Mesenchymal stem cell (in vitro differentiated cells and primary cell): ENCODE data around the gene SEMA3D.

ENCODE experiments used
- DNase-seq: peaks from one replicate; pipeline ENCODE4 v3.0.0-alpha.2; 2013
- H2AFZ ChIP-seq: one replicate; pipeline ENCODE4 v1.6.1; 2013; ENCODE audit warnings: low read depth, mild to moderate bottlenecking, control low read depth, inconsistent platforms, low read length, moderate library complexity
- H2AK5ac ChIP-seq: 2 replicates; pipeline ENCODE4 v1.6.1; 2013; ENCODE audit warnings: low read length, moderate library complexity, mild to moderate bottlenecking, inconsistent platforms; ENCODE audit not compliant: severe bottlenecking
- H2BK120ac ChIP-seq: one replicate; pipeline ENCODE4 v1.6.1; 2013; ENCODE audit warnings: low read depth, mild to moderate bottlenecking, inconsistent platforms, low read length, moderate library complexity
- H2BK12ac ChIP-seq, 2 experiments: one replicate each; pipeline ENCODE4 v1.6.1; 2013; ENCODE audit warnings: inconsistent platforms in 2 of 2, low read length in 2 of 2, mild to moderate bottlenecking in 2 of 2, moderate library complexity in 2 of 2, control low read depth in 1 of 2
- H2BK15ac ChIP-seq: one replicate; pipeline ENCODE4 v1.6.1; 2013; ENCODE audit warnings: mild to moderate bottlenecking, low read depth, inconsistent platforms; ENCODE audit not compliant: poor library complexity, severe bottlenecking
- H2BK5ac ChIP-seq: 2 replicates; pipeline ENCODE4 v1.6.1; 2013; ENCODE audit warnings: low read depth, mild to moderate bottlenecking, low read length, control low read depth, inconsistent platforms; ENCODE audit not compliant: poor library complexity, severe bottlenecking
- H3K14ac ChIP-seq, 2 experiments: one replicate each; pipeline ENCODE4 v1.6.1; 2013; ENCODE audit warnings: inconsistent platforms in 2 of 2, low read length in 2 of 2, control low read depth in 1 of 2, mild to moderate bottlenecking in 1 of 2, moderate library complexity in 1 of 2
- H3K18ac ChIP-seq, 2 experiments: one replicate each; pipeline ENCODE4 v1.6.1; 2013; ENCODE audit warnings: inconsistent platforms in 2 of 2, low read length in 2 of 2, control low read depth in 1 of 2, low read depth in 1 of 2, mild to moderate bottlenecking in 1 of 2
- H3K23ac ChIP-seq, 2 experiments: one replicate each; pipeline ENCODE4 v1.6.1; 2013; ENCODE audit warnings: inconsistent platforms in 2 of 2, low read length in 2 of 2, mild to moderate bottlenecking in 2 of 2, moderate library complexity in 2 of 2, control low read depth in 1 of 2
- H3K27ac ChIP-seq: 2 replicates; pipeline ENCODE4 v1.5.1; 2013; ENCODE audit warnings: mild to moderate bottlenecking, moderate library complexity, low read length, control low read depth, inconsistent platforms; ENCODE audit not compliant: poor library complexity, severe bottlenecking
- H3K27me3 ChIP-seq, 2 experiments: 2 replicates each; pipeline versions ENCODE4 v1.6.1 to v1.7.0; 2013; ENCODE audit warnings: low read length in 2 of 2, mild to moderate bottlenecking in 2 of 2, moderate library complexity in 2 of 2, control low read depth in 1 of 2, inconsistent platforms in 1 of 2; ENCODE audit not compliant: control insufficient read depth in 1 of 2, insufficient read depth in 1 of 2
- H3K36me3 ChIP-seq, 2 experiments: 2 replicates each; pipeline versions ENCODE4 v1.6.1 to v1.7.0; 2013; ENCODE audit warnings: low read length in 2 of 2, control low read depth in 1 of 2, inconsistent platforms in 1 of 2, low read depth in 1 of 2, mild to moderate bottlenecking in 1 of 2; ENCODE audit not compliant: insufficient read depth in 2 of 2, control insufficient read depth in 1 of 2
- H3K4ac ChIP-seq, 2 experiments: one replicate each; pipeline ENCODE4 v1.6.1; 2013; ENCODE audit warnings: inconsistent platforms in 2 of 2, low read length in 2 of 2, mild to moderate bottlenecking in 2 of 2, moderate library complexity in 2 of 2, control low read depth in 1 of 2, low read depth in 1 of 2
- H3K4me1 ChIP-seq: 2 replicates; pipeline ENCODE4 v1.6.1; 2013; ENCODE audit warnings: low read depth, low read length, control low read depth; ENCODE audit not compliant: control insufficient read depth, insufficient read depth
- H3K4me2 ChIP-seq: 2 replicates; pipeline ENCODE4 v1.6.1; 2013; ENCODE audit warnings: low read length, mild to moderate bottlenecking, inconsistent platforms; ENCODE audit not compliant: poor library complexity, severe bottlenecking
- H3K4me3 ChIP-seq, 2 experiments: 2 replicates each; pipeline versions ENCODE4 v1.5.1 to v1.7.0; 2013; ENCODE audit warnings: low read length in 2 of 2, mild to moderate bottlenecking in 2 of 2, control low read depth in 1 of 2, low read depth in 1 of 2; ENCODE audit not compliant: insufficient read depth in 1 of 2
- H3K79me1 ChIP-seq: replicated peaks from 2 replicates; pipeline ENCODE4 v1.6.1; 2013; ENCODE audit warnings: mild to moderate bottlenecking, control low read depth, low read length, inconsistent platforms; ENCODE audit not compliant: poor library complexity, severe bottlenecking
- H3K9ac ChIP-seq: 2 replicates; pipeline ENCODE4 v1.7.0; 2013; ENCODE audit warnings: mild to moderate bottlenecking, low read length, moderate library complexity
- H3K9me3 ChIP-seq: 2 replicates; pipeline ENCODE4 v1.7.0; 2013; ENCODE audit warnings: mild to moderate bottlenecking, low read length; ENCODE audit not compliant: control insufficient read depth
- H4K8ac ChIP-seq: one replicate; pipeline ENCODE4 v1.6.1; 2013; ENCODE audit warnings: inconsistent platforms, mild to moderate bottlenecking, low read length, moderate library complexity
- H4K91ac ChIP-seq: one replicate; pipeline ENCODE4 v1.6.1; 2013; ENCODE audit warnings: mild to moderate bottlenecking, low read length, inconsistent platforms
- WGBS: methylation state at CpG from one replicate; pipeline ENCODE4 v1.1.7; 2013; ENCODE audit warnings: mixed read lengths; 5-methylcytosine and 5-hydroxymethylcytosine counted together

Gene SEMA3D

GRCh38 chr7:85106719-85107118 lies 80.1 kb downstream of the SEMA3D start:
- DNase-seq, result no peak
- no peak overlapping the region for H2AFZ ChIP-seq
- no peak overlapping the region for H4K91ac ChIP-seq
- H3K4me2 ChIP-seq, result no peak overlapping the region
- no peak overlapping the region for H2BK5ac ChIP-seq
- H3K4me3 ChIP-seq, result no peak overlapping the region
- H3K36me3 ChIP-seq, result no peaks in the 10 kb centered on the region
- H3K23ac ChIP-seq, result no peak overlapping the region
- no peak overlapping the region for H3K9ac ChIP-seq
- no peaks in the 10 kb centered on the region for H3K9me3 ChIP-seq
- H2AK5ac ChIP-seq, result no peak overlapping the region
- no peak overlapping the region for H3K18ac ChIP-seq
- no peak overlapping the region for H3K27ac ChIP-seq
- H3K14ac ChIP-seq, result no peak overlapping the region
- no peak overlapping the region for H2BK12ac ChIP-seq
- no peaks in the 10 kb centered on the region for H3K79me1 ChIP-seq
- no peak overlapping the region for H2BK120ac ChIP-seq
- no peaks in the 10 kb centered on the region for H3K27me3 ChIP-seq
- no peaks in the 10 kb centered on the region for H3K4me1 ChIP-seq
- no peak overlapping the region for H3K4ac ChIP-seq
- WGBS, result 87% methylated on average over 4 of the region's 5 CpGs
- peak overlapping the region; percentile 52 for H2BK15ac ChIP-seq
- H4K8ac ChIP-seq, result no peak overlapping the region

- Histone ChIP-seq H3K4me2 (no peak overlapping the region), H3K36me3 (no peaks in the 10 kb centered on the region), H3K27me3 (no peaks in the 10 kb centered on the region), H3K9ac (peak overlapping the region; percentile 40), H2AK5ac (no peak overlapping the region), H3K14ac (no peak overlapping the region), H3K4me1 (no peaks in the 10 kb centered on the region), H2BK120ac (no peak overlapping the region), H3K9me3 (no peaks in the 10 kb centered on the region), H2BK15ac (no peak overlapping the region), H2BK12ac (no peak overlapping the region), H3K4me3 (peak overlapping the region in 1 of 2 experiments; percentile 21), H3K79me1 (no peaks in the 10 kb centered on the region), H4K91ac (no peak overlapping the region), H2BK5ac (no peak overlapping the region), H3K4ac (no peak overlapping the region), H3K18ac (no peak overlapping the region), H3K27ac (no peak overlapping the region), H4K8ac (no peak overlapping the region), H3K23ac (no peak overlapping the region), H2AFZ (no peak overlapping the region)
- peak; percentile 28 for DNase-seq
- 40% methylated on average over 1 of the region's 4 CpGs for WGBS
These were observed 82.2 kb downstream of the SEMA3D start for GRCh38 chr7:85104432-85105205.

- Histone ChIP-seq H4K8ac (no peak overlapping the region), H3K27ac (no peak overlapping the region), H3K36me3 (no peaks in the 10 kb centered on the region), H2BK5ac (no peak overlapping the region), H2BK12ac (no peak overlapping the region), H4K91ac (no peak overlapping the region), H3K9ac (peak overlapping the region; percentile 8), H2AK5ac (no peak overlapping the region), H2AFZ (no peak overlapping the region), H3K9me3 (no peaks in the 10 kb centered on the region), H3K27me3 (no peaks in the 10 kb centered on the region), H3K14ac (no peak overlapping the region), H3K79me1 (no peaks in the 10 kb centered on the region), H2BK120ac (no peak overlapping the region), H2BK15ac (no peak overlapping the region), H3K18ac (no peak overlapping the region), H3K4me2 (no peak overlapping the region), H3K4me3 (peak overlapping the region in 1 of 2 experiments; percentile 21), H3K23ac (no peak overlapping the region), H3K4ac (no peak overlapping the region), H3K4me1 (no peaks in the 10 kb centered on the region)
- no peak for DNase-seq
These were observed 82.9 kb downstream of the SEMA3D start for GRCh38 chr7:85103962-85104361.

GRCh38 chr7:85103357-85103756 lies 83.5 kb downstream of the SEMA3D start:
- Histone ChIP-seq H3K9me3 (no peaks in the 10 kb centered on the region), H2BK120ac (no peak overlapping the region), H2BK12ac (no peak overlapping the region), H3K4ac (no peak overlapping the region), H3K14ac (no peak overlapping the region), H2AFZ (no peak overlapping the region), H3K79me1 (no peaks in the 10 kb centered on the region), H3K27ac (no peak overlapping the region), H3K18ac (no peak overlapping the region), H2BK15ac (no peak overlapping the region), H3K4me1 (no peaks in the 10 kb centered on the region), H3K4me3 (peak overlapping the region in 1 of 2 experiments; percentile 21), H4K8ac (no peak overlapping the region), H3K36me3 (no peaks in the 10 kb centered on the region), H2BK5ac (no peak overlapping the region), H3K23ac (no peak overlapping the region), H3K27me3 (no peaks in the 10 kb centered on the region), H3K9ac (peak overlapping the region; percentile 2), H3K4me2 (no peak overlapping the region), H4K91ac (no peak overlapping the region), H2AK5ac (no peak overlapping the region)
- WGBS, result 59% methylated on average over 3 of the region's 3 CpGs
- no peak for DNase-seq
